ENCODE results near the gene WNT5A. TPM values are rescaled to one million over a fixed set of nuclear protein-coding genes. Genes with fewer than 3 reads are reported as not detected.

WNT5A gene
- total and polyA plus RNA-seq, 2 donors (not counting 3 experiments of a cell fraction or from before 2014, with no cell fraction given), result 0.08 to 0.33 TPM

- H3K27ac ChIP-seq (ENCODE audit: insufficient read depth, low read depth, low read length), result no peak overlapping the region
- no TSS peak for BruUV-seq (replicated peaks)
- no peak overlapping the region for H3K9ac ChIP-seq (replicated peaks; ENCODE audit: extremely low read depth, insufficient read depth, low read length)
- intact Hi-C loops (cut with micrococcal nuclease), result no loop called here
- ChIA-PET POLR2A (no interaction called here), CTCF (no interaction called here)
- H3K4me1 ChIP-seq (ENCODE audit: control insufficient read depth, extremely low read depth, insufficient read depth, low read length), result no peaks in the 10 kb centered on the region
- DNase-seq (ENCODE audit: low read depth, low spot score) (no peak), FAIRE-seq (no peak)
- H3K4me2 ChIP-seq (ENCODE audit: insufficient read depth, low read length), result no peak overlapping the region
- H4K20me1 ChIP-seq (replicated peaks; ENCODE audit: control insufficient read depth, extremely low read depth, insufficient read depth, low read length), result no peaks in the 10 kb centered on the region
- H2AFZ ChIP-seq (ENCODE audit: low read depth, low read length), result no peak overlapping the region
- TF ChIP-seq CTCF (IDR thresholded peaks at IDR 0.05; ENCODE audit: extremely low read depth in 1 of 2, insufficient read depth in 1 of 2, low read depth in 1 of 2, low read length in 2 of 2) (no peak), POLR2A (IDR thresholded peaks at IDR 0.05; ENCODE audit: low read depth, low read length) (no peak), GATA2 (IDR thresholded peaks at IDR 0.05; ENCODE audit: insufficient read depth, insufficient read length, low read depth, low read length) (no peak), JUN (IDR thresholded peaks at IDR 0.05; ENCODE audit: borderline replicate concordance, insufficient read depth, insufficient read length, low read depth) (no peak), POLR2AphosphoS5 (IDR thresholded peaks at IDR 0.05; ENCODE audit: insufficient read depth, low read depth, low read length) (no peak), EZH2 (IDR thresholded peaks at IDR 0.05; ENCODE audit: borderline replicate concordance, low read depth, low read length, severe bottlenecking) (no peak), MYC (IDR thresholded peaks at IDR 0.05; ENCODE audit: low read depth, low read length) (no peak), MAX (IDR thresholded peaks at IDR 0.05; ENCODE audit: insufficient read depth, insufficient read length) (no peak), FOS (IDR thresholded peaks at IDR 0.05; ENCODE audit: borderline replicate concordance, insufficient read depth, low read length) (no peak)
- no peaks in the 10 kb centered on the region for H3K9me3 ChIP-seq (replicated peaks; ENCODE audit: control insufficient read depth, insufficient read depth, low read length)
- no peaks in the 10 kb centered on the region for H3K9me1 ChIP-seq (replicated peaks; ENCODE audit: control insufficient read depth, extremely low read depth, insufficient read depth, low read length)
- dilution Hi-C loops (cut with MboI; ENCODE audit: extremely low pct_ligation_motif_present, low sequenced_read_pairs), result no loop called here
- no peak overlapping the region for H3K4me3 ChIP-seq (replicated peaks in 1 of 3; ENCODE audit: insufficient read depth in 1 of 3, low read depth in 1 of 3, low read length in 3 of 3)
- H3K79me2 ChIP-seq (ENCODE audit: control insufficient read depth, insufficient read depth, low read length), result no peaks in the 10 kb centered on the region
- no peaks in the 10 kb centered on the region for H3K27me3 ChIP-seq (ENCODE audit: control insufficient read depth in 2 of 2, insufficient read depth in 2 of 2, low read length in 2 of 2)
- H3K36me3 ChIP-seq (ENCODE audit: control insufficient read depth in 2 of 2, extremely low read depth in 1 of 2, insufficient read depth in 2 of 2, low read length in 2 of 2), result no peaks in the 10 kb centered on the region
Measured at GRCh38 chr3:55498520-55498919, 11.4 kb upstream of the WNT5A start.

All from endothelial cell of umbilical vein (primary cell).